Trophoblast cell (in vitro differentiated cells and primary cell): ENCODE measurements around the gene SEMA4C.

Experiments used
- DNase-seq, 2 donors: peaks; one replicate each; pipeline ENCODE4 v3.0.0-alpha.2; 2016
- H2AFZ ChIP-seq: 2 replicates; pipeline ENCODE4 v1.6.1; 2013; ENCODE audit warnings: low read length, moderate library complexity, mild to moderate bottlenecking; ENCODE audit not compliant: insufficient read depth, poor library complexity
- H2AK5ac ChIP-seq: 2 replicates; pipeline ENCODE4 v1.6.1; 2013; ENCODE audit warnings: mild to moderate bottlenecking, low read length
- H2BK120ac ChIP-seq: 2 replicates; pipeline ENCODE4 v1.6.1; 2013; ENCODE audit warnings: low read length, mild to moderate bottlenecking, moderate library complexity; ENCODE audit not compliant: insufficient read depth, poor library complexity
- H2BK12ac ChIP-seq: 2 replicates; pipeline ENCODE4 v1.6.1; 2013; ENCODE audit warnings: mild to moderate bottlenecking, low read length, moderate library complexity
- H2BK5ac ChIP-seq: 2 replicates; pipeline ENCODE4 v1.6.1; 2013; ENCODE audit warnings: low read length, low read depth, moderate library complexity, mild to moderate bottlenecking; ENCODE audit not compliant: poor library complexity
- H3K14ac ChIP-seq: 2 replicates; pipeline ENCODE4 v1.6.1; 2013; ENCODE audit warnings: mild to moderate bottlenecking, low read length
- H3K18ac ChIP-seq: 2 replicates; pipeline ENCODE4 v1.6.1; 2013; ENCODE audit warnings: mild to moderate bottlenecking, low read length
- H3K23ac ChIP-seq: 2 replicates; pipeline ENCODE4 v1.6.1; 2013; ENCODE audit warnings: low read length
- H3K27ac ChIP-seq: 2 replicates; pipeline ENCODE4 v1.5.1; 2013; ENCODE audit warnings: low read depth, mild to moderate bottlenecking, inconsistent platforms, low read length, moderate library complexity
- H3K27me3 ChIP-seq: 2 replicates; pipeline ENCODE4 v1.6.1; 2013; ENCODE audit warnings: inconsistent platforms, mild to moderate bottlenecking, low read length, moderate library complexity; ENCODE audit not compliant: insufficient read depth
- H3K36me3 ChIP-seq, 2 experiments: 1 replicate in 1 of 2; 2 replicates in 1 of 2; pipeline ENCODE4 v1.6.1; 2013; ENCODE audit warnings: low read length in 2 of 2, mild to moderate bottlenecking in 2 of 2, moderate library complexity in 1 of 2; ENCODE audit not compliant: insufficient read depth in 2 of 2, control insufficient read depth in 1 of 2
- H3K4ac ChIP-seq: 2 replicates; pipeline ENCODE4 v1.6.1; 2013; ENCODE audit warnings: low read depth, mild to moderate bottlenecking, low read length, moderate library complexity
- H3K4me1 ChIP-seq, 2 experiments: 1 replicate in 1 of 2; 2 replicates in 1 of 2; pipeline ENCODE4 v1.6.1; 2013; ENCODE audit warnings: low read length in 2 of 2, mild to moderate bottlenecking in 2 of 2, moderate library complexity in 1 of 2; ENCODE audit not compliant: insufficient read depth in 2 of 2, control insufficient read depth in 1 of 2
- H3K4me2 ChIP-seq: 2 replicates; pipeline ENCODE4 v1.6.1; 2013; ENCODE audit warnings: inconsistent platforms, mild to moderate bottlenecking, low read length, moderate library complexity
- H3K4me3 ChIP-seq: 2 replicates; pipeline ENCODE4 v1.5.1; 2013; ENCODE audit warnings: mild to moderate bottlenecking, low read depth, low read length, inconsistent platforms
- H3K79me1 ChIP-seq: one replicate; pipeline ENCODE4 v1.6.1; 2013; ENCODE audit warnings: low read length
- H3K79me2 ChIP-seq: 2 replicates; pipeline ENCODE4 v1.6.1; 2013; ENCODE audit warnings: low read length, mild to moderate bottlenecking; ENCODE audit not compliant: control insufficient read depth, insufficient read depth, poor library complexity
- H3K9ac ChIP-seq: 2 replicates; pipeline ENCODE4 v1.6.1; 2013; ENCODE audit warnings: mild to moderate bottlenecking, low read length
- H3K9me3 ChIP-seq: 2 replicates; pipeline ENCODE4 v1.6.1; 2013; ENCODE audit warnings: low read depth, mild to moderate bottlenecking, control low read depth, inconsistent platforms, low read length; ENCODE audit not compliant: insufficient read depth
- H4K12ac ChIP-seq: 2 replicates; pipeline ENCODE4 v1.6.1; 2013; ENCODE audit warnings: low read depth, mild to moderate bottlenecking, low read length, moderate library complexity
- H4K8ac ChIP-seq: 2 replicates; pipeline ENCODE4 v1.6.1; 2013; ENCODE audit warnings: low read depth, mild to moderate bottlenecking, low read length, moderate library complexity
- H4K91ac ChIP-seq: one replicate; pipeline ENCODE4 v1.6.1; 2013; ENCODE audit warnings: low read depth, mild to moderate bottlenecking, low read length, moderate library complexity
- WGBS: extraction: QIAGEN DNeasy Blood & Tissue Kit; methylation state at CpG from one replicate; pipeline ENCODE4 v1.1.7; 2013; ENCODE audit warnings: missing lambda C conversion rate; ENCODE audit not compliant: insufficient read length, insufficient coverage; ENCODE audit errors: extremely low coverage; 5-methylcytosine and 5-hydroxymethylcytosine counted together

The SEMA4C gene

GRCh38 chr2:96815326-96816126 is 54.4 kb downstream of the SEMA4C start:
- peak overlapping the region; percentile 69 for H2AFZ ChIP-seq
- no peak overlapping the region for H2AK5ac ChIP-seq
- peaks cover 2% of the 10 kb centered on the region for H3K79me1 ChIP-seq
- no peak overlapping the region for H3K4ac ChIP-seq
- H2BK120ac ChIP-seq, result no peak overlapping the region
- peak overlapping the region; percentile 29 for H2BK5ac ChIP-seq
- H4K12ac ChIP-seq, result no peak overlapping the region
- H3K9ac ChIP-seq, result peak overlapping the region; percentile 14
- no peak overlapping the region for H3K14ac ChIP-seq
- H3K9me3 ChIP-seq, result no peaks in the 10 kb centered on the region
- no peak overlapping the region for H3K18ac ChIP-seq
- no peaks in the 10 kb centered on the region for H3K27me3 ChIP-seq
- H3K79me2 ChIP-seq, result peaks cover 2% of the 10 kb centered on the region
- peaks cover 5 to 6% of the 10 kb centered on the region in 2 experiments for H3K36me3 ChIP-seq
- H2BK12ac ChIP-seq, result no peak overlapping the region
- DNase-seq, result peak; percentile 37 to 70
- H3K4me1 ChIP-seq, result peaks cover 14 to 19% of the 10 kb centered on the region in 2 experiments
- H3K4me3 ChIP-seq, result peak overlapping the region; percentile 74
- H3K23ac ChIP-seq, result no peak overlapping the region
- H3K4me2 ChIP-seq, result peak overlapping the region; percentile 89
- H4K91ac ChIP-seq, result no peak overlapping the region
- no CpG with 5 or more reads among the region's 60 CpGs for WGBS
- H4K8ac ChIP-seq, result peak overlapping the region; percentile 40
- H3K27ac ChIP-seq, result no peak overlapping the region

GRCh38 chr2:96813656-96814055 is 56.2 kb downstream of the SEMA4C start:
- WGBS, result no CpG with 5 or more reads among the region's 4 CpGs
- H3K4ac ChIP-seq, result no peak overlapping the region

DNA sequence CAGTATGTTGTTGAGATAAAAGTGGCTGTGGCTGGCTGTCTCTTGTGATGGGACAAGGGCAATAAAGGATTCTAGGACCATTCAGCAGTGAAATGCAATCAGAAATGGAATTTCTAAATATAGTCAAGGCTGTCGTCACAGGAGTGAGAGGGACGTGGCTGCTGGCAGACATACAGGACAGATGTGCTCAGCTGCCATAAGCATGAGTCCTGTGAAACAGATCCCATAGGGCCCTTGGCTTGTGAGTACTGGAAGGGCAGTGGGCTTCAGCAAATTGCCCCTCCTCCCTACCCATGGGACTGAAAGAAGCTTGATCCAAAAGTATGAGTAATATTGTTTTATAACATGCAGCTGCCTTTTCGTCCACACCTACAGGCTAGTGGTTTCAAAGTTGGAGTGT is 58.0 kb downstream of the SEMA4C start:
- Histone ChIP-seq H3K23ac (no peak overlapping the region), H3K4me2 (no peak overlapping the region), H3K18ac (no peak overlapping the region), H2BK5ac (no peak overlapping the region), H3K79me1 (peaks cover 2% of the 10 kb centered on the region), H3K79me2 (peaks cover 2% of the 10 kb centered on the region), H3K9me3 (peaks cover 3% of the 10 kb centered on the region), H3K4me3 (no peak overlapping the region), H3K27me3 (no peaks in the 10 kb centered on the region), H3K9ac (no peak overlapping the region), H3K36me3 (peaks cover 9 to 19% of the 10 kb centered on the region in 2 experiments), H3K27ac (no peak overlapping the region), H2AK5ac (no peak overlapping the region), H3K4ac (no peak overlapping the region), H3K14ac (no peak overlapping the region), H4K8ac (no peak overlapping the region), H2BK12ac (no peak overlapping the region), H2BK120ac (no peak overlapping the region), H2AFZ (no peak overlapping the region), H3K4me1 (peaks cover 4 to 5% of the 10 kb centered on the region in 2 experiments), H4K12ac (no peak overlapping the region), H4K91ac (no peak overlapping the region)
- DNase-seq, result no peak
- no CpG with 5 or more reads among the region's 3 CpGs for WGBS

More at GRCh38 chr2:96813656-96814055, 56.2 kb downstream of the SEMA4C start:
- no peak overlapping the region for H2AFZ ChIP-seq
- H3K36me3 ChIP-seq, result peaks cover 10 to 17% of the 10 kb centered on the region in 2 experiments
- H3K9me3 ChIP-seq, result no peaks in the 10 kb centered on the region
- no peak overlapping the region for H4K12ac ChIP-seq
- peaks cover 2% of the 10 kb centered on the region for H3K79me1 ChIP-seq
- no peak overlapping the region for H3K4me3 ChIP-seq
- H3K4me1 ChIP-seq, result peaks cover 11 to 14% of the 10 kb centered on the region in 2 experiments
- H3K27me3 ChIP-seq, result no peaks in the 10 kb centered on the region
- no peak for DNase-seq
- H3K79me2 ChIP-seq, result peaks cover 2% of the 10 kb centered on the region
- no peak overlapping the region for H2BK5ac ChIP-seq
- no peak overlapping the region for H4K8ac ChIP-seq
- H3K9ac ChIP-seq, result no peak overlapping the region
- H3K23ac ChIP-seq, result no peak overlapping the region
- H3K27ac ChIP-seq, result no peak overlapping the region
- H3K18ac ChIP-seq, result no peak overlapping the region
- no peak overlapping the region for H3K14ac ChIP-seq
- no peak overlapping the region for H3K4me2 ChIP-seq
- H2BK12ac ChIP-seq, result no peak overlapping the region
- H4K91ac ChIP-seq, result no peak overlapping the region
- H2AK5ac ChIP-seq, result no peak overlapping the region
- no peak overlapping the region for H2BK120ac ChIP-seq

GRCh38 chr2:96810783-96811192 is 59.1 kb downstream of the SEMA4C start:
- no peaks in the 10 kb centered on the region for H3K79me1 ChIP-seq
- no peak overlapping the region for H4K8ac ChIP-seq
- no peak overlapping the region for H4K91ac ChIP-seq
- WGBS, result no CpG with 5 or more reads among the region's 5 CpGs
- no peak overlapping the region for H3K9ac ChIP-seq
- H3K4me2 ChIP-seq, result no peak overlapping the region
- no peak overlapping the region for H2AFZ ChIP-seq
- no peak overlapping the region for H3K14ac ChIP-seq
- peaks cover 3% of the 10 kb centered on the region for H3K9me3 ChIP-seq
- H2AK5ac ChIP-seq, result no peak overlapping the region
- H3K27ac ChIP-seq, result no peak overlapping the region
- no peaks in the 10 kb centered on the region for H3K27me3 ChIP-seq
- H2BK5ac ChIP-seq, result no peak overlapping the region
- H3K79me2 ChIP-seq, result no peaks in the 10 kb centered on the region
- H3K36me3 ChIP-seq, result peaks cover 9 to 19% of the 10 kb centered on the region in 2 experiments
- no peak overlapping the region for H3K18ac ChIP-seq
- H4K12ac ChIP-seq, result no peak overlapping the region
- no peak overlapping the region for H2BK12ac ChIP-seq
- no peak overlapping the region for H3K4ac ChIP-seq
- H3K4me3 ChIP-seq, result no peak overlapping the region
- H2BK120ac ChIP-seq, result no peak overlapping the region
- H3K4me1 ChIP-seq, result peaks cover 4% of the 10 kb centered on the region in 2 experiments
- no peak overlapping the region for H3K23ac ChIP-seq
- DNase-seq, result no peak
